ENCODE measurements around the gene WLS.

- no peak for TF ChIP-seq RAD21 (IDR thresholded peaks at IDR 0.05; ENCODE audit: low read depth)
- no peak for TF ChIP-seq TAF1 (IDR thresholded peaks at IDR 0.05; ENCODE audit: low read depth)
- TF ChIP-seq CEBPB (IDR thresholded peaks at IDR 0.05) = no peak
- TF ChIP-seq, protein P1, sequence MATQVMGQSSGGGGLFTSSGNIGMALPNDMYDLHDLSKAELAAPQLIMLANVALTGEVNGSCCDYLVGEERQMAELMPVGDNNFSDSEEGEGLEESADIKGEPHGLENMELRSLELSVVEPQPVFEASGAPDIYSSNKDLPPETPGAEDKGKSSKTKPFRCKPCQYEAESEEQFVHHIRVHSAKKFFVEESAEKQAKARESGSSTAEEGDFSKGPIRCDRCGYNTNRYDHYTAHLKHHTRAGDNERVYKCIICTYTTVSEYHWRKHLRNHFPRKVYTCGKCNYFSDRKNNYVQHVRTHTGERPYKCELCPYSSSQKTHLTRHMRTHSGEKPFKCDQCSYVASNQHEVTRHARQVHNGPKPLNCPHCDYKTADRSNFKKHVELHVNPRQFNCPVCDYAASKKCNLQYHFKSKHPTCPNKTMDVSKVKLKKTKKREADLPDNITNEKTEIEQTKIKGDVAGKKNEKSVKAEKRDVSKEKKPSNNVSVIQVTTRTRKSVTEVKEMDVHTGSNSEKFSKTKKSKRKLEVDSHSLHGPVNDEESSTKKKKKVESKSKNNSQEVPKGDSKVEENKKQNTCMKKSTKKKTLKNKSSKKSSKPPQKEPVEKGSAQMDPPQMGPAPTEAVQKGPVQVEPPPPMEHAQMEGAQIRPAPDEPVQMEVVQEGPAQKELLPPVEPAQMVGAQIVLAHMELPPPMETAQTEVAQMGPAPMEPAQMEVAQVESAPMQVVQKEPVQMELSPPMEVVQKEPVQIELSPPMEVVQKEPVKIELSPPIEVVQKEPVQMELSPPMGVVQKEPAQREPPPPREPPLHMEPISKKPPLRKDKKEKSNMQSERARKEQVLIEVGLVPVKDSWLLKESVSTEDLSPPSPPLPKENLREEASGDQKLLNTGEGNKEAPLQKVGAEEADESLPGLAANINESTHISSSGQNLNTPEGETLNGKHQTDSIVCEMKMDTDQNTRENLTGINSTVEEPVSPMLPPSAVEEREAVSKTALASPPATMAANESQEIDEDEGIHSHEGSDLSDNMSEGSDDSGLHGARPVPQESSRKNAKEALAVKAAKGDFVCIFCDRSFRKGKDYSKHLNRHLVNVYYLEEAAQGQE (IDR thresholded peaks at IDR 0.05; ENCODE audit: low read depth) = no peak
- no peak for TF ChIP-seq EP300 (IDR thresholded peaks at IDR 0.05; ENCODE audit: borderline replicate concordance)
- TF ChIP-seq, protein P2, sequence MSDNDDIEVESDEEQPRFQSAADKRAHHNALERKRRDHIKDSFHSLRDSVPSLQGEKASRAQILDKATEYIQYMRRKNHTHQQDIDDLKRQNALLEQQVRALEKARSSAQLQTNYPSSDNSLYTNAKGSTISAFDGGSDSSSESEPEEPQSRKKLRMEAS (IDR thresholded peaks at IDR 0.05) = no peak
- no peak for TF ChIP-seq EGR1 (IDR thresholded peaks at IDR 0.05)
- no peak for TF ChIP-seq YY1 (IDR thresholded peaks at IDR 0.05; ENCODE audit: low read depth)
- TF ChIP-seq FOXM1 (IDR thresholded peaks at IDR 0.05; ENCODE audit: borderline replicate concordance, low read depth) = no peak
- TF ChIP-seq ZBTB7A (IDR thresholded peaks at IDR 0.05; ENCODE audit: low read depth) = no peak
- no peak for TF ChIP-seq TEAD4 (IDR thresholded peaks at IDR 0.05)
Observed at GRCh38 chr1:68205794-68206358, 26.4 kb downstream of the WLS start.
